Mammary epithelial cell (primary cell): Measurements from ENCODE around the gene F8.

ENCODE experiments used
- EZH2 ChIP-seq: IDR thresholded peaks from 2 replicates; pipeline ENCODE4 v1.6.1; 2012; ENCODE audit warnings: low read length, inconsistent platforms, borderline replicate concordance
- TF ChIP-seq, protein P1 (sequence below), 2 donors: IDR thresholded peaks in 1 of 2; conservative IDR thresholded peaks in 1 of 2; 2 replicates each; pipeline ENCODE4 v1.5.1; 2011 to 2012; ENCODE audit warnings: inconsistent platforms in 2 of 2, low read length in 2 of 2, mild to moderate bottlenecking in 2 of 2, control low read depth in 1 of 2, low read depth in 1 of 2; ENCODE audit not compliant: insufficient read depth in 1 of 2; ENCODE audit errors: extremely low read depth in 1 of 2

GRCh38 chrX:154791467-154791866 lies 231.1 kb downstream of the F8 start:
- TF ChIP-seq, protein P1, sequence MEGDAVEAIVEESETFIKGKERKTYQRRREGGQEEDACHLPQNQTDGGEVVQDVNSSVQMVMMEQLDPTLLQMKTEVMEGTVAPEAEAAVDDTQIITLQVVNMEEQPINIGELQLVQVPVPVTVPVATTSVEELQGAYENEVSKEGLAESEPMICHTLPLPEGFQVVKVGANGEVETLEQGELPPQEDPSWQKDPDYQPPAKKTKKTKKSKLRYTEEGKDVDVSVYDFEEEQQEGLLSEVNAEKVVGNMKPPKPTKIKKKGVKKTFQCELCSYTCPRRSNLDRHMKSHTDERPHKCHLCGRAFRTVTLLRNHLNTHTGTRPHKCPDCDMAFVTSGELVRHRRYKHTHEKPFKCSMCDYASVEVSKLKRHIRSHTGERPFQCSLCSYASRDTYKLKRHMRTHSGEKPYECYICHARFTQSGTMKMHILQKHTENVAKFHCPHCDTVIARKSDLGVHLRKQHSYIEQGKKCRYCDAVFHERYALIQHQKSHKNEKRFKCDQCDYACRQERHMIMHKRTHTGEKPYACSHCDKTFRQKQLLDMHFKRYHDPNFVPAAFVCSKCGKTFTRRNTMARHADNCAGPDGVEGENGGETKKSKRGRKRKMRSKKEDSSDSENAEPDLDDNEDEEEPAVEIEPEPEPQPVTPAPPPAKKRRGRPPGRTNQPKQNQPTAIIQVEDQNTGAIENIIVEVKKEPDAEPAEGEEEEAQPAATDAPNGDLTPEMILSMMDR (conservative IDR thresholded peaks at IDR 0.05 in 1 of 2, IDR thresholded peaks at IDR 0.05 in 1 of 2; ENCODE audit: extremely low read depth in 1 of 2, insufficient read depth in 1 of 2, low read depth in 1 of 2, low read length in 2 of 2): no peak
- TF ChIP-seq EZH2: no peak
